ENCODE measurements around the gene ZMYND8. TPM values are rescaled to one million over a fixed set of nuclear protein-coding genes. Genes with fewer than 3 reads are reported as not detected.
"Not testable (repeated sequence)": the region's sequence is repeated elsewhere in the genome, so short reads cannot be mapped to it uniquely, and the experiment has no call there.

Gene ZMYND8
- total and polyA plus RNA-seq, 9 donors = 12.2 to 18.9 (median 16.0) TPM

- H3K27ac ChIP-seq (ENCODE audit: low read length) = no peak overlapping the region
- no peaks in the 10 kb centered on the region for H3K27me3 ChIP-seq (ENCODE audit: control insufficient read depth, insufficient read depth, low read length)
- H3K9me3 ChIP-seq (replicated peaks; ENCODE audit: control insufficient read depth, low read depth, low read length) = no peaks in the 10 kb centered on the region
- no CpG with 5 or more reads among the region's 6 CpGs for WGBS (ENCODE audit: insufficient coverage)
- no peaks in the 10 kb centered on the region for H3K4me1 ChIP-seq (ENCODE audit: control insufficient read depth, insufficient read depth, low read length)
- DNase-seq = no peak
- H3K36me3 ChIP-seq (ENCODE audit: control insufficient read depth, insufficient read depth, low read length) = no peaks in the 10 kb centered on the region
- H3K4me3 ChIP-seq (ENCODE audit: low read length) = no peak overlapping the region
Measured at GRCh38 chr20:47391276-47392010, 34.9 kb upstream of the ZMYND8 start.

GRCh38 chr20:47389867-47390347 is 33.4 kb upstream of the ZMYND8 start:
- Histone ChIP-seq H3K36me3 (ENCODE audit: control insufficient read depth, insufficient read depth, low read length) (no peaks in the 10 kb centered on the region), H3K27me3 (ENCODE audit: control insufficient read depth, insufficient read depth, low read length) (no peaks in the 10 kb centered on the region), H3K4me1 (ENCODE audit: control insufficient read depth, insufficient read depth, low read length) (no peaks in the 10 kb centered on the region), H3K4me3 (ENCODE audit: low read length) (no peak overlapping the region), H3K27ac (ENCODE audit: low read length) (no peak overlapping the region), H3K9me3 (replicated peaks; ENCODE audit: control insufficient read depth, low read depth, low read length) (no peaks in the 10 kb centered on the region)
- no peak for DNase-seq
- 93% methylated on average over 3 of the region's 6 CpGs for WGBS (ENCODE audit: insufficient coverage)

- WGBS (ENCODE audit: insufficient coverage) = no CpG with 5 or more reads among the region's 5 CpGs
- H3K36me3 ChIP-seq (ENCODE audit: control insufficient read depth, insufficient read depth, low read length); H3K4me3 ChIP-seq (ENCODE audit: low read length); H3K9me3 ChIP-seq (replicated peaks; ENCODE audit: control insufficient read depth, low read depth, low read length); H3K27me3 ChIP-seq (ENCODE audit: control insufficient read depth, insufficient read depth, low read length); H3K27ac ChIP-seq (ENCODE audit: low read length); DNase-seq: not testable (repeated sequence)
- H3K4me1 ChIP-seq (ENCODE audit: control insufficient read depth, insufficient read depth, low read length) = peaks cover 12% of the 10 kb centered on the region
Measured at GRCh38 chr20:47385968-47386367, 29.5 kb upstream of the ZMYND8 start.

GRCh38 chr20:47382746-47383415 is 26.4 kb upstream of the ZMYND8 start:
- Histone ChIP-seq H3K9me3 (replicated peaks; ENCODE audit: control insufficient read depth, low read depth, low read length) (no peaks in the 10 kb centered on the region), H3K27me3 (ENCODE audit: control insufficient read depth, insufficient read depth, low read length) (no peaks in the 10 kb centered on the region), H3K27ac (ENCODE audit: low read length) (no peak overlapping the region), H3K36me3 (ENCODE audit: control insufficient read depth, insufficient read depth, low read length) (no peaks in the 10 kb centered on the region), H3K4me3 (ENCODE audit: low read length) (no peak overlapping the region), H3K4me1 (ENCODE audit: control insufficient read depth, insufficient read depth, low read length) (peaks cover 12% of the 10 kb centered on the region)
- no peak for DNase-seq
- WGBS (ENCODE audit: insufficient coverage) = 81% methylated on average over 3 of the region's 5 CpGs

- no peak for DNase-seq
- H3K4me1 ChIP-seq (ENCODE audit: control insufficient read depth, insufficient read depth, low read length) = peaks cover 15% of the 10 kb centered on the region
- 65% methylated on average over 2 of the region's 4 CpGs for WGBS (ENCODE audit: insufficient coverage)
- H3K36me3 ChIP-seq (ENCODE audit: control insufficient read depth, insufficient read depth, low read length) = no peaks in the 10 kb centered on the region
- no peaks in the 10 kb centered on the region for H3K9me3 ChIP-seq (replicated peaks; ENCODE audit: control insufficient read depth, low read depth, low read length)
- no peaks in the 10 kb centered on the region for H3K27me3 ChIP-seq (ENCODE audit: control insufficient read depth, insufficient read depth, low read length)
- H3K4me3 ChIP-seq (ENCODE audit: low read length) = no peak overlapping the region
- no peak overlapping the region for H3K27ac ChIP-seq (ENCODE audit: low read length)
Measured at GRCh38 chr20:47380481-47380880, 24.0 kb upstream of the ZMYND8 start.

GRCh38 chr20:47379433-47380150 is 23.1 kb upstream of the ZMYND8 start:
- H3K4me1 ChIP-seq (ENCODE audit: control insufficient read depth, insufficient read depth, low read length) = peaks cover 15% of the 10 kb centered on the region
- H3K27ac ChIP-seq (ENCODE audit: low read length) = no peak overlapping the region
- DNase-seq = no peak
- no peaks in the 10 kb centered on the region for H3K27me3 ChIP-seq (ENCODE audit: control insufficient read depth, insufficient read depth, low read length)
- WGBS (ENCODE audit: insufficient coverage) = 87% methylated on average over 14 of the region's 15 CpGs
- no peaks in the 10 kb centered on the region for H3K9me3 ChIP-seq (replicated peaks; ENCODE audit: control insufficient read depth, low read depth, low read length)
- H3K36me3 ChIP-seq (ENCODE audit: control insufficient read depth, insufficient read depth, low read length) = no peaks in the 10 kb centered on the region
- no peak overlapping the region for H3K4me3 ChIP-seq (ENCODE audit: low read length)

- peaks cover 3% of the 10 kb centered on the region for H3K4me1 ChIP-seq (ENCODE audit: control insufficient read depth, insufficient read depth, low read length)
- no peak overlapping the region for H3K27ac ChIP-seq (ENCODE audit: low read length)
- 41% methylated on average over 3 of the region's 4 CpGs for WGBS (ENCODE audit: insufficient coverage)
- no peaks in the 10 kb centered on the region for H3K9me3 ChIP-seq (replicated peaks; ENCODE audit: control insufficient read depth, low read depth, low read length)
- H3K36me3 ChIP-seq (ENCODE audit: control insufficient read depth, insufficient read depth, low read length) = no peaks in the 10 kb centered on the region
- no peaks in the 10 kb centered on the region for H3K27me3 ChIP-seq (ENCODE audit: control insufficient read depth, insufficient read depth, low read length)
- DNase-seq = no peak
- no peak overlapping the region for H3K4me3 ChIP-seq (ENCODE audit: low read length)
Measured at GRCh38 chr20:47377122-47377722, 20.7 kb upstream of the ZMYND8 start.

- WGBS (ENCODE audit: insufficient coverage) = 71% methylated on average over 2 of the region's 7 CpGs
- peak; percentile 30 for DNase-seq
- H3K36me3 ChIP-seq (ENCODE audit: control insufficient read depth, insufficient read depth, low read length); H3K27ac ChIP-seq (ENCODE audit: low read length); H3K27me3 ChIP-seq (ENCODE audit: control insufficient read depth, insufficient read depth, low read length); H3K4me1 ChIP-seq (ENCODE audit: control insufficient read depth, insufficient read depth, low read length); H3K9me3 ChIP-seq (replicated peaks; ENCODE audit: control insufficient read depth, low read depth, low read length); H3K4me3 ChIP-seq (ENCODE audit: low read length): not testable (repeated sequence)
Measured at GRCh38 chr20:47376096-47376643, 19.7 kb upstream of the ZMYND8 start.

GRCh38 chr20:47374121-47374520 is 17.6 kb upstream of the ZMYND8 start:
- H3K4me3 ChIP-seq (ENCODE audit: low read length); H3K4me1 ChIP-seq (ENCODE audit: control insufficient read depth, insufficient read depth, low read length); H3K27ac ChIP-seq (ENCODE audit: low read length); H3K9me3 ChIP-seq (replicated peaks; ENCODE audit: control insufficient read depth, low read depth, low read length); DNase-seq; H3K27me3 ChIP-seq (ENCODE audit: control insufficient read depth, insufficient read depth, low read length); H3K36me3 ChIP-seq (ENCODE audit: control insufficient read depth, insufficient read depth, low read length): not testable (repeated sequence)
- WGBS (ENCODE audit: insufficient coverage) = 98% methylated on average over 7 of the region's 8 CpGs
